Measurements from ENCODE around the gene SLC35F3.

GRCh38 chr1:233897325-233898162 is 6.9 kb upstream of the SLC35F3 start:
- no peak for TF ChIP-seq CTCF (IDR thresholded peaks at IDR 0.05; ENCODE audit: insufficient read depth, low read depth, low read length)
- no peak for TF ChIP-seq EZH2 (IDR thresholded peaks at IDR 0.05; ENCODE audit: insufficient read depth, low read length)

All from astrocyte (in vitro differentiated cells and primary cell).